Measurements from ENCODE around the gene KCTD17. TPM values are rescaled to one million over a fixed set of nuclear protein-coding genes. Genes with fewer than 3 reads are reported as not detected.

Gene KCTD17
- total RNA-seq, 1 donor from 2014 or later, result 34.9 TPM

GRCh38 chr22:37062376-37062675 is 10.8 kb downstream of the KCTD17 start:
- TF ChIP-seq, protein P1, sequence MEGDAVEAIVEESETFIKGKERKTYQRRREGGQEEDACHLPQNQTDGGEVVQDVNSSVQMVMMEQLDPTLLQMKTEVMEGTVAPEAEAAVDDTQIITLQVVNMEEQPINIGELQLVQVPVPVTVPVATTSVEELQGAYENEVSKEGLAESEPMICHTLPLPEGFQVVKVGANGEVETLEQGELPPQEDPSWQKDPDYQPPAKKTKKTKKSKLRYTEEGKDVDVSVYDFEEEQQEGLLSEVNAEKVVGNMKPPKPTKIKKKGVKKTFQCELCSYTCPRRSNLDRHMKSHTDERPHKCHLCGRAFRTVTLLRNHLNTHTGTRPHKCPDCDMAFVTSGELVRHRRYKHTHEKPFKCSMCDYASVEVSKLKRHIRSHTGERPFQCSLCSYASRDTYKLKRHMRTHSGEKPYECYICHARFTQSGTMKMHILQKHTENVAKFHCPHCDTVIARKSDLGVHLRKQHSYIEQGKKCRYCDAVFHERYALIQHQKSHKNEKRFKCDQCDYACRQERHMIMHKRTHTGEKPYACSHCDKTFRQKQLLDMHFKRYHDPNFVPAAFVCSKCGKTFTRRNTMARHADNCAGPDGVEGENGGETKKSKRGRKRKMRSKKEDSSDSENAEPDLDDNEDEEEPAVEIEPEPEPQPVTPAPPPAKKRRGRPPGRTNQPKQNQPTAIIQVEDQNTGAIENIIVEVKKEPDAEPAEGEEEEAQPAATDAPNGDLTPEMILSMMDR (IDR thresholded peaks at IDR 0.05), result no peak
- H3K27ac ChIP-seq, result no peak overlapping the region
- DNase-seq (ENCODE audit: low spot score in 2 of 2), result no peak
- peaks cover 20 to 39% of the 10 kb centered on the region in 2 donors for H3K36me3 ChIP-seq
- H3K4me1 ChIP-seq, result no peaks in the 10 kb centered on the region
- H3K9me3 ChIP-seq, result no peaks in the 10 kb centered on the region
- intact Hi-C loops (cut with DNase I), result no loop called here
- no peaks in the 10 kb centered on the region for H3K27me3 ChIP-seq
- H3K4me3 ChIP-seq, result no peak overlapping the region

- no peak for DNase-seq (ENCODE audit: low spot score in 2 of 2)
- no peaks in the 10 kb centered on the region for H3K9me3 ChIP-seq
- H3K36me3 ChIP-seq, result peaks cover 17 to 33% of the 10 kb centered on the region in 2 donors
- TF ChIP-seq, protein P1 (IDR thresholded peaks at IDR 0.05), result no peak
- intact Hi-C loops (cut with DNase I), result no loop called here
- H3K4me3 ChIP-seq, result no peak overlapping the region
- no peak overlapping the region for H3K27ac ChIP-seq
- no peaks in the 10 kb centered on the region for H3K4me1 ChIP-seq
- H3K27me3 ChIP-seq, result no peaks in the 10 kb centered on the region
Measured at GRCh38 chr22:37062702-37063381, 11.3 kb downstream of the KCTD17 start.

GRCh38 chr22:37063431-37064420 is 12.2 kb downstream of the KCTD17 start:
- H3K27me3 ChIP-seq, result no peaks in the 10 kb centered on the region
- H3K9me3 ChIP-seq, result no peaks in the 10 kb centered on the region
- no peaks in the 10 kb centered on the region for H3K4me1 ChIP-seq
- intact Hi-C loops (cut with DNase I), result no loop called here
- TF ChIP-seq, protein P1 (IDR thresholded peaks at IDR 0.05), result no peak
- H3K4me3 ChIP-seq, result no peak overlapping the region
- no peak for DNase-seq (ENCODE audit: low spot score in 2 of 2)
- no peak overlapping the region for H3K27ac ChIP-seq
- peaks cover 16 to 25% of the 10 kb centered on the region in 2 donors for H3K36me3 ChIP-seq

- H3K27ac ChIP-seq, result no peak overlapping the region
- H3K4me1 ChIP-seq, result no peaks in the 10 kb centered on the region
- intact Hi-C loops (cut with DNase I), result no loop called here
Measured at GRCh38 chr22:37064553-37064952, 13.0 kb downstream of the KCTD17 start.

DNA sequence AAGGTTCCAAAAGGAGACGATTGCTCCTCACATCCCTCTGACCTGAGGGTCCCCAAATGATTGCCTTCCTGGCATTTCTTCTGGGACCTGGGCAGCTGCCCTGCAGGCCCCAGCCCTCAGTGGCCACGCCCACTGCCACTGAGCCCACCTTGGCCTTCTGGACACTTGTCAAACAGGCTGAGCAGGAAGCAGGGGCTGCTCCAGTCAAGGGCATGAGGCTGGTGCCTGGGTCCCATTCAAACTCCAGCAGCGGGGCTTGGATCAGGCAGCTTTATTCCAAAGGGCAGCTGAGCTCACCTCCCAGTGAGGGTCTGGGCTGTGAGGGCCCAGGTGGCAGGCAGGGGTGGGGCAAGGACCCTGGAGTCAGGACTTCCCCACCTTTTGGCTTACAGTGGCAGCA is 13.6 kb downstream of the KCTD17 start:
- Histone ChIP-seq H3K4me3 (no peak overlapping the region), H3K9me3 (no peaks in the 10 kb centered on the region), H3K27ac (no peak overlapping the region), H3K4me1 (no peaks in the 10 kb centered on the region), H3K27me3 (peaks cover 6% of the 10 kb centered on the region), H3K36me3 (peaks cover 4 to 10% of the 10 kb centered on the region in 2 donors)
- TF ChIP-seq, protein P1 (IDR thresholded peaks at IDR 0.05), result no peak
- no peak for DNase-seq (ENCODE audit: low spot score in 2 of 2)
- intact Hi-C loops (cut with DNase I), result no loop called here

More at GRCh38 chr22:37064553-37064952, 13.0 kb downstream of the KCTD17 start:
- DNase-seq (ENCODE audit: low spot score in 2 of 2), result no peak
- TF ChIP-seq, protein P1 (IDR thresholded peaks at IDR 0.05), result no peak
- no peaks in the 10 kb centered on the region for H3K9me3 ChIP-seq
- H3K4me3 ChIP-seq, result no peak overlapping the region
- H3K27me3 ChIP-seq, result peaks cover 6% of the 10 kb centered on the region
- H3K36me3 ChIP-seq, result peaks cover 10 to 16% of the 10 kb centered on the region in 2 donors
